ENCODE measurements around the gene FPGS. TPM values are rescaled to one million over a fixed set of nuclear protein-coding genes. Genes with fewer than 3 reads are reported as not detected.
"Not testable (repeated sequence)": the region's sequence is repeated elsewhere in the genome, so short reads cannot be mapped to it uniquely, and the experiment has no call there.

The FPGS gene
- polyA plus RNA-seq, 6 donors from 2014 or later = 52.2 to 78.0 (median 59.1) TPM

DNA sequence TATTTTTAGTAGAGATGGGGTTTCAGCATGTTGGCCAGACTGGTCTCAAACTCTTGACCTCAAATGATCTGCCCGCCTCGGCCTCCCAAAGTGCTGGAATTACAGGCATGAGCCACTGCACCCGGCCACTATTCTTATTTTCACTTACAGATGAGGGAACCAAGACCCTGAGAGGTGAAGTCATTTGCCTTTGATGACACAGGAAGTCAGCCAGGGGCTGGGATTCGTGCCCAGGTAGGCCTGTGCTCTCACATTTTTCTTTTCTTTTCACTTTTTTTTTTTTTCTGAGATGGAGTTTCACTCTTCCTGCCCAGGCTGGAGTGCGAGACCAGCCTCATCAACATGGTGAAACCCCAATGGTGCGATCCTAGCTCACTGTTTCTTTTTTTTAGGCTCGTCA is 29.6 kb downstream of the FPGS start:
- Mint-ChIP-seq H3K27me3 (no peaks in the 10 kb centered on the region), H3K9me3 (no peaks in the 10 kb centered on the region), H3K36me3 (no peaks in the 10 kb centered on the region), H3K4me1 (peaks cover 6 to 17% (median 11%) of the 10 kb centered on the region in 3 donors), H3K4me3 (no peak overlapping the region), H3K27ac (peak overlapping the region in 1 of 6 donors; percentile 61)
- no peak for DNase-seq
- no peak for ATAC-seq (ENCODE audit: low read depth in 2 of 2)

DNA sequence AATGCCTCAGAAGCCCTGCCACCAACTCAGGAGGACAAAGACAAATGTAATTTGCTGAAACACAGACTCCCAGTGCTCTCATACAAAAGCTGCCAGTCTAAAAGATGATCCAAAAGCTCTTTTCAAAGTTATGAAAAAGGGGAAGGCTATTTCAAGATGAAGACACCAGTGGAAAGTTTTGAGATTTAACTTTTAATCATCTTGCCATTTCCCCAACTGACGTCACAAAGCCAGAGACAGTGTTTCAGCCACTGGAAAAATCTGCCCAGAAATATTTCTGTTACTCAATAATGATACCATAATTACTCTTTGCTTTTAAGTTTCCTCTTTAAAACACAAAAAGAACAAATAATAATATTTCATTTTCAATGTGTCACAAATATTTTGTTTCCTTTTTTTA is 30.9 kb downstream of the FPGS start:
- H3K27ac Mint-ChIP-seq = no peak overlapping the region
- no peak overlapping the region for H3K4me3 Mint-ChIP-seq
- H3K36me3 Mint-ChIP-seq = no peaks in the 10 kb centered on the region
- ATAC-seq (ENCODE audit: low read depth in 2 of 2) (no peak), DNase-seq (no peak)
- peaks cover 10 to 18% (median 16%) of the 10 kb centered on the region in 3 donors for H3K4me1 Mint-ChIP-seq
- H3K27me3 Mint-ChIP-seq = no peaks in the 10 kb centered on the region
- H3K9me3 Mint-ChIP-seq = no peaks in the 10 kb centered on the region

DNA sequence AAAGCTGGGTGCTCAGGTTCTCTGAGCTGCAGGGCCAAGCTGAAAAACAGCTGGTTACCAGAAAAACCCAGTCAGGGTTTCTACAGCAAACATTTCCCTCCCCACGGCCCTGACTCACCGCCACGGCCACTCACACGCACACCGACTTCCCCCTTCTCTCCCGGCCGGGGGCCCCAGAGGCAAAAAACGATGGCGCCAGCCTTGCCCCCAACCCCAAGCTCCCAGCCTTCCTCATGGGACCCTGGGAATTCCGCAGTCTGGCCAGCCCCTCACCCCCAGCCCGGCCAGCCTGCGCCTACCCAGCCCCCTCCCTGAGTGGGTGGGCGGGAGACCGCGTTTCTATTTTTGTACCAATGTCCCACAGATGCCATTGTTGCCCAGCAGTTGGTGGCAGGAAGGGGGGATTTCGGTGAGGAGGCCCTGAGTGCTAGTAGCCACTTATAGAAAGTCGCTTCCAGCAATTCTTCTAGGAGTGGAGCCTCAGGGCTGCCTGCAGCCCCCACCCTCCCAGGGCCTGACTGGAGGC is 33.4 kb downstream of the FPGS start:
- DNase-seq (no peak), ATAC-seq (ENCODE audit: low read depth in 2 of 2) (no peak)
- peaks cover 14 to 21% (median 19%) of the 10 kb centered on the region in 3 donors for H3K4me1 Mint-ChIP-seq

DNA sequence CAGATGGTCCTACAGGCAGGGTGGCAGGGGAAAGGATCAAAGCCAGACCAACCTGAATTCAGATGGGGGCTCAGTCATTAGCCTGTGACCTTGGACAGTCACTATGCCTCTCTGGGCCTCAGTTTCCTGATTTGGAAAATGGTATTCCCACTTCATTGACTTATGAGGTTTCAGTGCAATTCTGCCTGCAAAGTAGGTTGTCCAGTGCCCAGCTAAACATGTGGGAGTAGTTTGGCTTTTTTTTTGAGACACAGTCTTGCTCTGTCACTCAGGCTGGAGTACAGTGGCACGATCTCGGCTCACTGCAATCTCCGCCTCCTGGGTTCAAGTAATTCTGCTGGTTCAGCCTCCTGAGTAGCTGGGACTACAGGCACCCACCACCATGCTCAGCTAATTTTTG is 33.9 kb downstream of the FPGS start:
- ATAC-seq (ENCODE audit: low read depth in 2 of 2); H3K4me3 Mint-ChIP-seq; H3K36me3 Mint-ChIP-seq; H3K9me3 Mint-ChIP-seq; DNase-seq; H3K27me3 Mint-ChIP-seq; H3K27ac Mint-ChIP-seq: not testable (repeated sequence)
- peaks cover 14 to 21% (median 19%) of the 10 kb centered on the region in 3 donors for H3K4me1 Mint-ChIP-seq

More for the DNA sequence above, 33.4 kb downstream of the FPGS start:
- Mint-ChIP-seq H3K4me3 (no peak overlapping the region), H3K27ac (peak overlapping the region in 1 of 6 donors; percentile 65), H3K36me3 (peaks cover 0 to 3% of the 10 kb centered on the region in 2 donors), H3K9me3 (no peaks in the 10 kb centered on the region), H3K27me3 (no peaks in the 10 kb centered on the region)

DNA sequence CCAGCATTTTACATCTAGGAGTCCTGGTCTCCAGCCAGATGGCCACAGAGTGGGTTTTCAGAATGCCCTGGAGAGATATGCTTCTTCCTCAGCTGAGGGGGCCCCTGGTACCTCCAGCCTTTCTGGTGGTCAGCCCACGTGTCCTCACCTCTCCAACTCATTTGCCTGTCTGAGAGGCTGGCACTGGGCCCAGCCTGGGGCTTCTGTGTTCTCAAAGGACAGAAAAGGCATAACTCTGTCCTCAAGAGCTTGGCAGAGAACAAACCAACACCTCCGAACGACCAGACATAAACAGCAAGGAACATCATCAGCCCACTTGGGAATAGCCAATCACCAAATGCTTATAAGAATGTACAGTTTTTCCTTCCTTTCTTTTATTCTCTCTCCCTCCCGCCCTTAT is 34.7 kb downstream of the FPGS start:
- Mint-ChIP-seq H3K4me1 (peaks cover 14 to 21% (median 16%) of the 10 kb centered on the region in 3 donors), H3K4me3 (no peak overlapping the region), H3K9me3 (no peaks in the 10 kb centered on the region), H3K27ac (peak overlapping the region in 1 of 6 donors; percentile 54), H3K36me3 (peaks cover 0 to 12% of the 10 kb centered on the region in 2 donors), H3K27me3 (no peaks in the 10 kb centered on the region)
- DNase-seq = no peak
- no peak for ATAC-seq (ENCODE audit: low read depth in 2 of 2)

DNA sequence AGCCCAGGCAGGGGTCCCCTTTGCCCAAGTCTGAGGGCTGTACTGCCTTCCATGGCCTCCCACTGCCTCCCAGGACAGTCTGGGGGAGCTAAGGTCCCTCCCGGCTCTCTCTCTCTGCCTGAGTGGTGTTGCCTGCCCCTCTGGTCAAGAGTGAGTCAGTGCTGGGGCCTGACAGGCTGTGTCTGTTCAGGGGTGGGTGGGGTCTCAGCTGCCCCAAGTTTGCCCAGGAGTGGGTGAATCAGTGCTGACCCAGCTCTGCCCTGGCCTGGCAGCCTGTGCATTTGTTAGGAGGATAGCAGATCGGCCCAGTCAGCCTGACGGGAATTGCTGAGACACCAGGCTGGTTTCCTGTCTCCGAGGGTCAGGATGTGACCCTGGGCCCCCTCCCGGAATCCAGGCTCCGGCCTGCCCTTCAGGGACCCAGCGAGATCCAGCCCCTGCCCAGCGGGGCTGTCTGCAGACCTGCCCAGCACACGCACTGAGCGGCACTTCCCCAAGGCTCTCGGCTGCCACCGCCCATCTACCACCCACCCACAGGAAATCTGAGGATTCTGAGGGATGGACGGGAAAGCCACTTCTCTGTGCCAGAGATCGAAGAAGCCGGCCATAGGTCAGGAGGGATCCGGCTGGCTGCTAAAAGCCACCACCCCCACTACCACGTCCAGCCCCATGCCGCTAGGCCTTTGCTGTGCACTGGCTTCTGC is 35.8 kb downstream of the FPGS start:
- no peak for DNase-seq
- Mint-ChIP-seq H3K27ac (no peak overlapping the region), H3K4me1 (peaks cover 13 to 21% (median 14%) of the 10 kb centered on the region in 3 donors), H3K4me3 (no peak overlapping the region), H3K9me3 (no peaks in the 10 kb centered on the region), H3K27me3 (no peaks in the 10 kb centered on the region), H3K36me3 (peaks cover 0 to 12% of the 10 kb centered on the region in 2 donors)
- ATAC-seq (ENCODE audit: low read depth in 2 of 2) = no peak

DNA sequence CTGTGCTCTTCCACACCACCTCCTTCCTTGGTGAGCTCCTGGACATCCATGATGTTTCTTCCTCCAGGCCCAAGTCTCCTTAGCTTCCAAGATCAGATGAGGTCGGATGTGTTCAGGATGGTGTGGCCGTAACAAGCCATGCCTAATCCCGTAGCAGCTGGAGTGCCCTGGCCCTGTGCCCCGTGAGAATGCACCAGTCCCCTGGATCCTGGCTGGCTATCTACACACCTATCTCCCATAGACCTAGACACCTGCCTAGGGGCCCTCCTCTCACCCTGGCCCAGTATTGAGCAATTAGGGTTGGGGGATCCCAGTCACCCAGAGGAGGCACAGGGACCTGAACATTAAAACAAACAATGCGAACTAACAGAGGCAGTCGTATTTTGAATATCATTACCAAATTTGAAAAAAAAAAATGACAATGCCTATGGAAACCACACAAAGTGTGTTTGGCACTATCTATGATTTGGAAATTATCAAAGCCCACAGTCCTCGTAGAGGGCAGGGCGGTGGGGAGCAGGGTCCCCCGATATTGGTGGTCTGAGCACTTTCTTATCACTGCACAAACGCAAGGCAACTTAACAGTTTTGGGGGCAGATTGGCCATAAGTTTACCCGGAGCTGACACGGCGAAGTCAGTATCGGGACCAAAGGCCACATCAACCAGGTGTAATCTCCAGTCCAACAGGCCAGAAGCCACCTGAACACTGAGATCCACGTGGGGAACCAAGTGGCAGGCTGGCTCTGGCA is 38.6 kb downstream of the FPGS start:
- ATAC-seq (ENCODE audit: low read depth in 2 of 2) = no peak
- H3K27ac Mint-ChIP-seq = peak overlapping the region in 1 of 6 donors; percentile 93

DNA sequence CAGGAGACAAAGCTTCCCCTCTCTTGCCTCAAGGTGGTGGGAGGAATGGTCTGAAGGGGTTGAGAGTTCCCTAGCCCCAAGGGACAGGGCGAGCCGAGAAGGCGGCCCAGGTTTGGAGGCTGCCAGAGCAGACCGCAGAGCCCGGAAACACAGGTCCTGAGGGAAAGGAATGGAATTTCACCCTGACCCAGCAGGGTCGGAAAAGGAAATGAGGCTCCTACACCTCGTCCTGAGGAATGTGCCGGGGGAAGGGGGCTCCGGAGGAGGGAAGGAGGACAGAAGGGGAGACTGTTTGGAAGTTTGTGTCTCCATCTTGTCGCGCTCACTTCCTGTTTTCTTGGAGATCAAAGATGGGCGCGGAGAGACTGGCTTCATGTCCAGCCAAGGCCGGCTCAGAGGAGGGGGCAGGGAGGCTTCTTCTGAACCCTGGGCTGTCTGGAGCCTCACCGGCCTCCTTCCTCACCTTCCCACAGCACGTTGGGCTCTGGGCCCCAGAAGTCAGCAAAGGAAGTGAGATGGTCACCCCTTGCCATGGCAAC is 42.2 kb downstream of the FPGS start:
- DNase-seq = no peak
- Mint-ChIP-seq H3K4me1 (peaks cover 0 to under 1% (median under 1%) of the 10 kb centered on the region in 3 donors), H3K9me3 (peaks cover 7 to 16% (median 11%) of the 10 kb centered on the region in 7 donors), H3K27ac (peak overlapping the region in 2 of 6 donors; percentile 11 to 76), H3K27me3 (no peaks in the 10 kb centered on the region), H3K36me3 (peaks cover 15 to 25% of the 10 kb centered on the region in 2 donors), H3K4me3 (no peak overlapping the region)
- no peak for ATAC-seq (ENCODE audit: low read depth in 2 of 2)

More for the DNA sequence above, 38.6 kb downstream of the FPGS start:
- Mint-ChIP-seq H3K4me3 (no peak overlapping the region), H3K27me3 (no peaks in the 10 kb centered on the region), H3K9me3 (no peaks in the 10 kb centered on the region), H3K4me1 (peaks cover 8 to 14% (median 9%) of the 10 kb centered on the region in 3 donors), H3K36me3 (peaks cover 0 to 12% of the 10 kb centered on the region in 2 donors)
- DNase-seq = no peak

DNA sequence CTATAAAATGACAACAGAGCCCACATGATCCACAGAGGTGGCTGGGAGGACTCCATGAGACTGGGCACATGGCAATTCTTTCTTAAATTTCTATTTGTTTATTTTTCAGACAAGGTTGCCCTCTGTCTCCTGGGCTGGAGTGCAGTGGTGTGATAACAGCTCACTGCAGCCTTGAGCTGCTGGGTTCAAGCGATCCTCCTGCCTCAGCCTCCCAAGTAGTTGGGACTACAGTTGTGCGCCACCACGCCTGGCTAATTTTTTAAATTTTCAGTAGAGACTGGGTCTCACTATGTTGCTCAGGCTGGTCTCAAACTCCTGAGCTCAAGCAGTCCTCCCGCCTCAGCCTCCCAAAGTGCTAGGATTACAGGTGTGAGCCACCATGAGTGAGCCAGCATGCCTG is 42.9 kb downstream of the FPGS start:
- not testable (repeated sequence) for H3K4me1 Mint-ChIP-seq; H3K27ac Mint-ChIP-seq; H3K4me3 Mint-ChIP-seq; H3K27me3 Mint-ChIP-seq; ATAC-seq (ENCODE audit: low read depth in 2 of 2); DNase-seq
- Mint-ChIP-seq H3K36me3 (peaks cover 20 to 25% of the 10 kb centered on the region in 2 donors), H3K9me3 (peaks cover 7 to 20% (median 16%) of the 10 kb centered on the region in 7 donors)

DNA sequence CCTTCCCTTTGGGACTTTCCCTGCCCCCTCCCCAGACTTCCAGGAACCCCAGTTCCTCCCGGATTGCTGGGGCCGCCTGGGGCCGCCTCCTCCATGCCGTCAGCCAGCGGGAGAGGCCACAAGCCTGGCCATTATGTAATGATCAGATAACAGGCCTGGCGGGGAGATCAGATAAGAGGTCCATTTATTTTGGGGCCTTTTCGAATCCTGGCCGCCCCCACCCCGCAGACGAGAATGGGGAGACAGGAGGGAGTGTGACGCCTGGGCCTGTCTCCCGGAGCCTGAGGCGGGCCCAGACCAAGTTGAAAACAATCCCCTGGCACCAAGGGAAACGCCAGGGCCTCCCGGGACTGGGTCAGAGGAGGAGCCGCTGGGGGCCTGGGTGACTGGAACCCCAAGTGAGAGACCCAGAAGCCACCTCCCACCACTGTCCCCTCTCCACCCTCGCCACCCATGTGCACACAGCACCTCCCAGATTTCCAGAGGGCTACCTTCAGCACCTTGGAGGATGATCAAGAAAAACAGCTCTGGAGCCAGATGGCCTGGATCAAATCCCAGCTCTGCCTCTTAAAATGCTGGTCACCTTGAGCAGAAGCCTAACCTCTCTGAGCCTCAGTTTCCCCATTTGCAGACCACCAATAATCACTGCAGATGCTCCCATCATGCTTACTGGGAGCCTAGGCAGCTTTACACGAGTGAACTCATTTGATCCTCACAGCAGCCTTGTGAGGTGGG is 43.9 kb downstream of the FPGS start:
- no peaks in the 10 kb centered on the region for H3K27me3 Mint-ChIP-seq
- no peak for ATAC-seq (ENCODE audit: low read depth in 2 of 2)
- peaks cover 7 to 22% (median 16%) of the 10 kb centered on the region in 7 donors for H3K9me3 Mint-ChIP-seq

DNA sequence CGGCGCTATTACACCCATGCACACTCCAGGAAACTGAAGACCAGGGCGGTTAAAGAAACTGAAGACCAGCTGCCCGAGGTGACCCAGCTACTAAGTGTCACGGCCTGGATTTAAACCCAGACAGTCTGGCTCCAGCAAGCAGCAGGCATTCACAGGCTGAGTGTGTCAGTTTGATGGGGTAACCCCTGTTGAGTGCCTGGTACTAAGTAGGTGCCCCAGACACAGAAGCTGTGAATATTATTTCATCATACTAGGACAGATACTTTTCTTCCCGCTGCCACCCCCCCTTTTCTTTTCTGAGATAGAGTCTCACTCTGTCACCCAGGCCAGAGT is 44.5 kb downstream of the FPGS start:
- Mint-ChIP-seq H3K27me3 (no peaks in the 10 kb centered on the region), H3K27ac (peak overlapping the region in 1 of 6 donors; percentile 68)
- ATAC-seq (ENCODE audit: low read depth in 2 of 2) = no peak

More for the DNA sequence above, 43.9 kb downstream of the FPGS start:
- H3K36me3 Mint-ChIP-seq = peaks cover 16 to 22% of the 10 kb centered on the region in 2 donors
- H3K4me3 Mint-ChIP-seq = no peak overlapping the region
- H3K4me1 Mint-ChIP-seq = peaks cover 0 to 3% (median under 1%) of the 10 kb centered on the region in 3 donors
- H3K27ac Mint-ChIP-seq = no peak overlapping the region
- no peak for DNase-seq

DNA sequence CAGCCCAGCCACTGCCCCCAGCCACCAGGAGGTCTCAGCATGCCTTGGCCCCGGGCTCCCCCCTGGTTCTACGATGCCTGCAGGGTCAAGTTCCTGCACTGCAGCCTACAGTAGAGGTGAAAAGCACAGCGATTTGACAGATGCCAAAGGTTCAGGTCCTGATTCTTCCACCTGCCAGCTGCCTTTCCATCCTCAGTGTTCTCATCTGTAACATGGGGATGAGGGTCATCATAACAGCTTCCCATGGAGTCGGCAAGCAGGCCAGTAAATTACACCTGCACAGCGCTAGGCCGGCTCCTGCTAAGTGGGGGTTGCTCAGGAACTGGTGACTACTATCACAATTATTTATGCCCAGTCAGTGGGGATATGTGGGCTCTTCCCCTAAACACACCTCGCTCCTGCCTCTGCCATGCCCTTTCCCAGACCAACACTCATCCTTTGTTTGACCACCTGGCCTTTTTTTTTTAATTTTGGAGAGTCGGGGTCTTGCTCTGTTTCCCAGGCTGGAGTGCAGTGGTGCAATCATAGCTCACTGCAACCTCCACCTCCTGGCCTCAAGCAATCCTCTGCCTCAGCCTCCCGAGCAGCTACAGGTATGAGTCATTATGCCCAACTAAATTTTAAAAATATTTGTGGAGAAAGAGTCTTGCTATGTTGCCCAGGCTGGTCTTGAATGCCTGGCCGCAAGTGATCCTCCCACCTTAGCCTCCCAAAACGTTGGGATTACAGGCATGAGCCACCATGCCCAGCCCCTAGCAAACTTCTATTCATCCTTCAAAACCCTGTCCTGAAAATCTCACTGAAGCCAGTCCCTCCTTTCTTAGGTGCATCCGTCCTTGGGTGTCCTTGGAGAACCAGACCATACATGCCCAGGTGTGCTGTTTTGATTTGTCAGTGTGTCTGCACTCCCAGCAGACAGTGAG is 45.4 kb downstream of the FPGS start:
- Mint-ChIP-seq H3K9me3 (peaks cover 7 to 22% (median 16%) of the 10 kb centered on the region in 7 donors), H3K4me3 (no peak overlapping the region), H3K4me1 (peaks cover 5 to 18% (median 15%) of the 10 kb centered on the region in 3 donors), H3K27ac (peak overlapping the region in 3 of 6 donors; percentile 4 to 68 (median 42)), H3K27me3 (no peaks in the 10 kb centered on the region), H3K36me3 (peaks cover 13 to 22% of the 10 kb centered on the region in 2 donors)
- no peak for ATAC-seq (ENCODE audit: low read depth in 2 of 2)
- no peak for DNase-seq

More for the DNA sequence above, 44.5 kb downstream of the FPGS start:
- H3K4me1 Mint-ChIP-seq = peaks cover 4 to 9% (median 6%) of the 10 kb centered on the region in 3 donors
- DNase-seq = no peak
- no peak overlapping the region for H3K4me3 Mint-ChIP-seq
- H3K9me3 Mint-ChIP-seq = peaks cover 7 to 22% (median 16%) of the 10 kb centered on the region in 7 donors
- peaks cover 13 to 22% of the 10 kb centered on the region in 2 donors for H3K36me3 Mint-ChIP-seq

Data from naive B cell (primary cell).